Measurements from ENCODE around the gene SERPINB6. TPM values are rescaled to one million over a fixed set of nuclear protein-coding genes. Genes with fewer than 3 reads are reported as not detected.

The SERPINB6 gene
- total RNA-seq, 1 experiment from 2014 or later, result 60.9 TPM

DNA sequence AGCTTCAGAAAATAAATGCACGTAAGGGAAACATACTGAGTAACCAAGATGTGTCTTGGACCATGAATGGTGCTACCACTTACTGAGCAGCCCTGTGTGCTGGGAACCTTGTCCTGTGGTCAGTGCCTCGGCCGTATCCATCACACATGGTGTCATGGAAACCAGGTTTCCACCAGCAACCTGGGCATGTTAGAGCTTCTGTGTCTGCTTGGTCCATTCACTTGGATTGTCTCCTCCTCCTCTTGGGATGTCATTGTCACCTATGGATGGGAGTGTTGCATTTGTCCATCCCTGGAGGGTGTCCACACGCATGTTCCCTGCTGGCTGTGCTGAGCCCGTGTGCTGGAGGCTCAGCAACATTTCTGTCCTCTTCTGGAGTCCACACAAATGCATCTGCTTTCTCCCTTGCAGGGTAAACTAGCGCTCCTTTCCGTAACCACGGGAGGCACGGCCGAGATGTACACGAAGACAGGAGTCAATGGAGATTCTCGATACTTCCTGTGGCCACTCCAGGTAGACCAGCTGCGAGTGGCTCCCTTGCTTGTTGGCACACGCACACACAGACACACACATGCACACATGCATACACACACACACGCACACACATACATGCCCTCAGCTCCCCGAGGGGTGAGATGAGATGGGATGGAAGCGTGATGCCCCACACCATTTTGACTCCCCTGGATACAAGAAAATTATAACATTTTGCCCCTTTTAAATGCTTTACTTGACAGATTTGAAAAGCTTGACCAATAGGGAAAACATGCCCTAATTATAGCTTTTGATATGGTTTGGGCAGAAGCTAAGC is 45.3 kb upstream of the SERPINB6 start:
- H3K36me3 Mint-ChIP-seq (ENCODE audit: insufficient read depth, unreplicated experiment), result peaks cover 6% of the 10 kb centered on the region
- CTCF ChIA-PET, result no interaction called here
- H3K27ac Mint-ChIP-seq (ENCODE audit: unreplicated experiment), result no peak overlapping the region
- H3K9me3 Mint-ChIP-seq (ENCODE audit: low read depth, unreplicated experiment), result no peaks in the 10 kb centered on the region
- no peak for DNase-seq
- H3K4me1 Mint-ChIP-seq (ENCODE audit: low read depth, unreplicated experiment), result no peaks in the 10 kb centered on the region
- intact Hi-C loops (cut with micrococcal nuclease; ENCODE audit: unreplicated experiment), result no loop called here
- BruUV-seq (replicated peaks), result no TSS peak
- H3K4me3 Mint-ChIP-seq (ENCODE audit: low read depth, unreplicated experiment), result no peak overlapping the region
- TF ChIP-seq, protein P1, sequence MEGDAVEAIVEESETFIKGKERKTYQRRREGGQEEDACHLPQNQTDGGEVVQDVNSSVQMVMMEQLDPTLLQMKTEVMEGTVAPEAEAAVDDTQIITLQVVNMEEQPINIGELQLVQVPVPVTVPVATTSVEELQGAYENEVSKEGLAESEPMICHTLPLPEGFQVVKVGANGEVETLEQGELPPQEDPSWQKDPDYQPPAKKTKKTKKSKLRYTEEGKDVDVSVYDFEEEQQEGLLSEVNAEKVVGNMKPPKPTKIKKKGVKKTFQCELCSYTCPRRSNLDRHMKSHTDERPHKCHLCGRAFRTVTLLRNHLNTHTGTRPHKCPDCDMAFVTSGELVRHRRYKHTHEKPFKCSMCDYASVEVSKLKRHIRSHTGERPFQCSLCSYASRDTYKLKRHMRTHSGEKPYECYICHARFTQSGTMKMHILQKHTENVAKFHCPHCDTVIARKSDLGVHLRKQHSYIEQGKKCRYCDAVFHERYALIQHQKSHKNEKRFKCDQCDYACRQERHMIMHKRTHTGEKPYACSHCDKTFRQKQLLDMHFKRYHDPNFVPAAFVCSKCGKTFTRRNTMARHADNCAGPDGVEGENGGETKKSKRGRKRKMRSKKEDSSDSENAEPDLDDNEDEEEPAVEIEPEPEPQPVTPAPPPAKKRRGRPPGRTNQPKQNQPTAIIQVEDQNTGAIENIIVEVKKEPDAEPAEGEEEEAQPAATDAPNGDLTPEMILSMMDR (IDR thresholded peaks at IDR 0.05; ENCODE audit: unreplicated experiment), result no peak
- no peaks in the 10 kb centered on the region for H3K27me3 Mint-ChIP-seq (ENCODE audit: unreplicated experiment)

GRCh38 chr6:3015144-3015543 is 43.8 kb upstream of the SERPINB6 start:
- Mint-ChIP-seq H3K4me1 (ENCODE audit: low read depth, unreplicated experiment) (no peaks in the 10 kb centered on the region), H3K27ac (ENCODE audit: unreplicated experiment) (no peak overlapping the region), H3K9me3 (ENCODE audit: low read depth, unreplicated experiment) (no peaks in the 10 kb centered on the region), H3K36me3 (ENCODE audit: insufficient read depth, unreplicated experiment) (peaks cover 6% of the 10 kb centered on the region), H3K27me3 (ENCODE audit: unreplicated experiment) (no peaks in the 10 kb centered on the region), H3K4me3 (ENCODE audit: low read depth, unreplicated experiment) (no peak overlapping the region)
- DNase-seq, result no peak
- intact Hi-C loops (cut with micrococcal nuclease; ENCODE audit: unreplicated experiment), result no loop called here
- no TSS peak for BruUV-seq (replicated peaks)
- TF ChIP-seq, protein P1 (IDR thresholded peaks at IDR 0.05; ENCODE audit: unreplicated experiment), result no peak
- CTCF ChIA-PET, result no interaction called here

DNA sequence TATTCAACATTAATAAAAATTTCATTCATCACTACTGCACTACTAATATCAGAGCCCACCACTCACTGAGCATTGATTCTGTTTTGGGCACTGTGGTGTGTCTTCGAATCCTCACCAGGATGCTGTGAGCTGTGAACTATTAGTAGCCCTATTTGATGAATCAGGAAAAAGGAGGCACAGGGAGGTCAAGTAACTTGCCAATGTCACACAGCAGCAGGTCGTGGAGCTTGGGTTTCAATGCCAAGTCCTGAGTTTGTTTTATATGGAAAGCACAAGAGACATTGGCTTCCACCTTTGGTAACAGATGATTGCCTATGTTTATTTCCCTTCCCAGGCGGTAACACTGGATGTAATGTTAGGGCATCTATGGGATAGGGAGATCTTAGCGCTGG is 43.3 kb upstream of the SERPINB6 start:
- Mint-ChIP-seq H3K4me3 (ENCODE audit: low read depth, unreplicated experiment) (no peak overlapping the region), H3K27me3 (ENCODE audit: unreplicated experiment) (no peaks in the 10 kb centered on the region), H3K4me1 (ENCODE audit: low read depth, unreplicated experiment) (no peaks in the 10 kb centered on the region), H3K36me3 (ENCODE audit: insufficient read depth, unreplicated experiment) (peaks cover 6% of the 10 kb centered on the region), H3K27ac (ENCODE audit: unreplicated experiment) (no peak overlapping the region), H3K9me3 (ENCODE audit: low read depth, unreplicated experiment) (no peaks in the 10 kb centered on the region)
- TF ChIP-seq, protein P1 (IDR thresholded peaks at IDR 0.05; ENCODE audit: unreplicated experiment), result no peak
- CTCF ChIA-PET, result no interaction called here
- no TSS peak for BruUV-seq (replicated peaks)
- intact Hi-C loops (cut with micrococcal nuclease; ENCODE audit: unreplicated experiment), result no loop called here
- no peak for DNase-seq

DNA sequence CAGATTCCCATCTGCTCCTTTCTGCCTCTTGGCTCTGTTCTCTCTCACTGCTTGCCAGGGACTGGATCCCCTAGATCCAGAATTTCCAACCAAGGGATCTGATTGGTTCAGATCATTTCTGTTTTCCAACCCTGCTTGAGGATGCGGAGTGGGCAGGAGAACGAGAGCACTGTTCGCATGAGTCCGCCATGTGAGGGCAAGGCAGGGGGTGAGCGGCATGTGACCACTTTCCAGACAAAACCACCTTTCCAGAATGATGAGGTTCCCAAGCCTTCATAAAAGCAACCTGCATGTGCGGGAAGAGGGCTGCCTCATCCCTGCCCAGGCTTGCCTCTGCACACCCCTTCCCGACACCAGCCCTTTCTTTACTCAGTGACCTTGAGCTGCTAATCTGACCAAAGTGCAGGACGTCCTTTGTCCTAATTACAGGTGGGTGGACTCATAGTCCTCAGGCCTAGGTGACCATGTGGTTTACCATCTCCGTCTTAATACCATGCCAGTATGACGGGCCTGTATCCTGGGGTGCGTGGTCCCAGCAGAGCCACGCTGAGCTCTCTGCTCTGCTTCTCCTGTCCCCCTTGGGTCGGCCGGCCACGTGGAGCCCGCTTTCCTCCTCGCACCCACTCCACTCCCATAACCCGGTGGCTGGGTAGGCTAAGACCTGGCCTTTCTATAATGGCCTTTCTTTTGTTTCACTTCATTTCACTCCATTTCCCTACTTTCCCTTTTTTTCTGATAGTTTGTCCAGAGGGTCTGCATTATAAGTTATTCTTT is 42.7 kb upstream of the SERPINB6 start:
- intact Hi-C loops (cut with micrococcal nuclease; ENCODE audit: unreplicated experiment), result no loop called here
- H3K4me1 Mint-ChIP-seq (ENCODE audit: low read depth, unreplicated experiment), result no peaks in the 10 kb centered on the region
- no peaks in the 10 kb centered on the region for H3K9me3 Mint-ChIP-seq (ENCODE audit: low read depth, unreplicated experiment)
- CTCF ChIA-PET, result no interaction called here
- no peak overlapping the region for H3K4me3 Mint-ChIP-seq (ENCODE audit: low read depth, unreplicated experiment)
- peaks cover 6% of the 10 kb centered on the region for H3K36me3 Mint-ChIP-seq (ENCODE audit: insufficient read depth, unreplicated experiment)
- no peak overlapping the region for H3K27ac Mint-ChIP-seq (ENCODE audit: unreplicated experiment)
- DNase-seq, result no peak
- TF ChIP-seq, protein P1 (IDR thresholded peaks at IDR 0.05; ENCODE audit: unreplicated experiment), result no peak
- no TSS peak for BruUV-seq (replicated peaks)
- H3K27me3 Mint-ChIP-seq (ENCODE audit: unreplicated experiment), result no peaks in the 10 kb centered on the region
